HFF-Myc (cell line): ENCODE measurements around the gene ESR1.

ENCODE experiments used
- DNase-seq: peaks from one replicate; pipeline ENCODE4 v3.0.0-alpha.2; 2011; ENCODE audit warnings: low read depth; ENCODE audit errors: extremely low read depth
- H3K4me3 ChIP-seq: replicated peaks from 2 replicates; pipeline ENCODE4 v1.5.1; 2011; ENCODE audit warnings: low read depth, mild to moderate bottlenecking, control low read depth, low read length
- CTCF ChIP-seq: IDR thresholded peaks from 2 replicates; pipeline ENCODE4 v1.5.1; 2012; ENCODE audit warnings: mild to moderate bottlenecking, low read depth, low read length, control low read depth; ENCODE audit errors: missing control alignments

The ESR1 gene

GRCh38 chr6:151807513-151808370 is at the start of gene ESR1:
Gene ESR1 (plus strand): TSS chr6:151807682. CDS start chr6:151807913, 231 bp downstream.
- DNase-seq = no peak
- peak within 1 kb of the TSS; percentile 4 for H3K4me3 ChIP-seq
- TF ChIP-seq CTCF = no peak

GRCh38 chr6:151760486-151760885 is 47.0 kb upstream of the ESR1 start:
- no peak overlapping the region for H3K4me3 ChIP-seq
- DNase-seq = no peak
- TF ChIP-seq CTCF = no peak

- no peak for DNase-seq
- H3K4me3 ChIP-seq = no peak overlapping the region
- TF ChIP-seq CTCF = no peak
These were observed 45.6 kb upstream of the ESR1 start for GRCh38 chr6:151761851-151762250.

- no peak overlapping the region for H3K4me3 ChIP-seq
- no peak for TF ChIP-seq CTCF
- no peak for DNase-seq
These were observed 44.7 kb upstream of the ESR1 start for GRCh38 chr6:151762817-151763216.

- H3K4me3 ChIP-seq = no peak overlapping the region
- TF ChIP-seq CTCF = no peak
- DNase-seq = no peak
These were observed 44.2 kb upstream of the ESR1 start for GRCh38 chr6:151763303-151763702.

- H3K4me3 ChIP-seq = no peak overlapping the region
- TF ChIP-seq CTCF = peak; percentile 59
- DNase-seq = peak; percentile 37
These were observed 43.4 kb upstream of the ESR1 start for GRCh38 chr6:151763938-151764680.
